Vagina (tissue), 2 donors: ENCODE results near the gene KIF19.

Experiments used
- POLR2A ChIP-seq, 2 donors: fragments of 450-650 bp; IDR thresholded peaks; one replicate each; pipeline ENCODE4 v1.6.1; 2017; ENCODE audit warnings: antibody characterized with exemption in 2 of 2, mild to moderate bottlenecking in 2 of 2, moderate library complexity in 2 of 2
- POLR2AphosphoS5 ChIP-seq, 2 donors: sonication (generic); formaldehyde crosslinking; IDR thresholded peaks; one replicate each; pipeline ENCODE4 v1.9.0; 2017; ENCODE audit warnings: antibody characterized with exemption in 2 of 2, mild to moderate bottlenecking in 2 of 2, low read depth in 1 of 2; ENCODE audit not compliant: insufficient read depth in 1 of 2
- TF ChIP-seq, protein P1 (sequence below), 3 experiments: fragments of 450-650 bp in 2 of 3; fragments of 200-600 bp in 1 of 3; sonication (generic) in 1 of 3; IDR thresholded peaks; one replicate each; pipeline ENCODE4 v1.5.1; 2017 to 2019; ENCODE audit warnings: antibody characterized with exemption in 3 of 3, mild to moderate bottlenecking in 2 of 3, moderate library complexity in 2 of 3

- TF ChIP-seq POLR2A (IDR thresholded peaks at IDR 0.05) (no peak), POLR2AphosphoS5 (IDR thresholded peaks at IDR 0.05; ENCODE audit: insufficient read depth in 1 of 2, low read depth in 1 of 2) (no peak)
- TF ChIP-seq, protein P1, sequence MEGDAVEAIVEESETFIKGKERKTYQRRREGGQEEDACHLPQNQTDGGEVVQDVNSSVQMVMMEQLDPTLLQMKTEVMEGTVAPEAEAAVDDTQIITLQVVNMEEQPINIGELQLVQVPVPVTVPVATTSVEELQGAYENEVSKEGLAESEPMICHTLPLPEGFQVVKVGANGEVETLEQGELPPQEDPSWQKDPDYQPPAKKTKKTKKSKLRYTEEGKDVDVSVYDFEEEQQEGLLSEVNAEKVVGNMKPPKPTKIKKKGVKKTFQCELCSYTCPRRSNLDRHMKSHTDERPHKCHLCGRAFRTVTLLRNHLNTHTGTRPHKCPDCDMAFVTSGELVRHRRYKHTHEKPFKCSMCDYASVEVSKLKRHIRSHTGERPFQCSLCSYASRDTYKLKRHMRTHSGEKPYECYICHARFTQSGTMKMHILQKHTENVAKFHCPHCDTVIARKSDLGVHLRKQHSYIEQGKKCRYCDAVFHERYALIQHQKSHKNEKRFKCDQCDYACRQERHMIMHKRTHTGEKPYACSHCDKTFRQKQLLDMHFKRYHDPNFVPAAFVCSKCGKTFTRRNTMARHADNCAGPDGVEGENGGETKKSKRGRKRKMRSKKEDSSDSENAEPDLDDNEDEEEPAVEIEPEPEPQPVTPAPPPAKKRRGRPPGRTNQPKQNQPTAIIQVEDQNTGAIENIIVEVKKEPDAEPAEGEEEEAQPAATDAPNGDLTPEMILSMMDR (IDR thresholded peaks at IDR 0.05), result no peak
Observed at GRCh38 chr17:74290340-74290739, 35.7 kb upstream of the KIF19 start.
